Measurements from ENCODE around the gene RAB40AL.

The RAB40AL gene

GRCh38 chrX:102957751-102958150 is 20.7 kb downstream of the RAB40AL start:
- no peaks in the 10 kb centered on the region for H4K20me1 ChIP-seq (ENCODE audit: insufficient read depth, low read length)

GRCh38 chrX:102958794-102959193 is 21.7 kb downstream of the RAB40AL start:
- no peaks in the 10 kb centered on the region for H4K20me1 ChIP-seq (ENCODE audit: insufficient read depth, low read length)
- no peak overlapping the region for H3K4me3 ChIP-seq (ENCODE audit: low read length)
- H3K27ac ChIP-seq (ENCODE audit: low read length): no peak overlapping the region
- H3K36me3 ChIP-seq (replicated peaks; ENCODE audit: low read depth, low read length): no peaks in the 10 kb centered on the region
- no peak overlapping the region for H2AFZ ChIP-seq (ENCODE audit: low read depth, low read length)
- no peak overlapping the region for H3K9ac ChIP-seq (ENCODE audit: low read length)
- TF ChIP-seq CTCF (IDR thresholded peaks at IDR 0.05; ENCODE audit: low read depth, low read length) (no peak), EZH2phosphoT487 (IDR thresholded peaks at IDR 0.05; ENCODE audit: low read depth) (no peak)
- H3K4me2 ChIP-seq (ENCODE audit: low read length): no peak overlapping the region
- no peaks in the 10 kb centered on the region for H3K79me2 ChIP-seq (ENCODE audit: low read length)
- no peaks in the 10 kb centered on the region for H3K27me3 ChIP-seq (ENCODE audit: low read depth, low read length)
- no peaks in the 10 kb centered on the region for H3K9me3 ChIP-seq (ENCODE audit: insufficient read depth, low read length)
- H3K4me1 ChIP-seq (ENCODE audit: low read length): no peaks in the 10 kb centered on the region

More at GRCh38 chrX:102957751-102958150, 20.7 kb downstream of the RAB40AL start:
- TF ChIP-seq EZH2phosphoT487 (IDR thresholded peaks at IDR 0.05; ENCODE audit: low read depth): no peak
- Histone ChIP-seq H3K4me2 (ENCODE audit: low read length) (no peak overlapping the region), H3K9ac (ENCODE audit: low read length) (no peak overlapping the region), H3K79me2 (ENCODE audit: low read length) (no peaks in the 10 kb centered on the region), H3K4me1 (ENCODE audit: low read length) (no peaks in the 10 kb centered on the region), H2AFZ (ENCODE audit: low read depth, low read length) (no peak overlapping the region), H3K27ac (ENCODE audit: low read length) (no peak overlapping the region), H3K36me3 (replicated peaks; ENCODE audit: low read depth, low read length) (no peaks in the 10 kb centered on the region), H3K27me3 (ENCODE audit: low read depth, low read length) (no peaks in the 10 kb centered on the region), H3K9me3 (ENCODE audit: insufficient read depth, low read length) (no peaks in the 10 kb centered on the region), H3K4me3 (ENCODE audit: low read length) (no peak overlapping the region)

GRCh38 chrX:102959471-102959870 is 22.4 kb downstream of the RAB40AL start:
- Histone ChIP-seq H3K9me3 (ENCODE audit: insufficient read depth, low read length) (no peaks in the 10 kb centered on the region), H3K27ac (ENCODE audit: low read length) (no peak overlapping the region), H3K9ac (ENCODE audit: low read length) (no peak overlapping the region), H4K20me1 (ENCODE audit: insufficient read depth, low read length) (no peaks in the 10 kb centered on the region), H3K36me3 (replicated peaks; ENCODE audit: low read depth, low read length) (no peaks in the 10 kb centered on the region), H3K4me1 (ENCODE audit: low read length) (no peaks in the 10 kb centered on the region), H3K4me2 (ENCODE audit: low read length) (no peak overlapping the region), H3K4me3 (ENCODE audit: low read length) (no peak overlapping the region), H3K27me3 (ENCODE audit: low read depth, low read length) (no peaks in the 10 kb centered on the region), H3K79me2 (ENCODE audit: low read length) (no peaks in the 10 kb centered on the region), H2AFZ (ENCODE audit: low read depth, low read length) (no peak overlapping the region)
- no peak for TF ChIP-seq CTCF (IDR thresholded peaks at IDR 0.05; ENCODE audit: low read depth, low read length)
- no peak for TF ChIP-seq EZH2phosphoT487 (IDR thresholded peaks at IDR 0.05; ENCODE audit: low read depth)

- H3K4me2 ChIP-seq (ENCODE audit: low read length): no peak overlapping the region
- no peak for TF ChIP-seq CTCF (IDR thresholded peaks at IDR 0.05; ENCODE audit: low read depth, low read length)
- TF ChIP-seq EZH2phosphoT487 (IDR thresholded peaks at IDR 0.05; ENCODE audit: low read depth): no peak
- H3K36me3 ChIP-seq (replicated peaks; ENCODE audit: low read depth, low read length): no peaks in the 10 kb centered on the region
- H3K27me3 ChIP-seq (ENCODE audit: low read depth, low read length): no peaks in the 10 kb centered on the region
- H3K9ac ChIP-seq (ENCODE audit: low read length): no peak overlapping the region
- H3K9me3 ChIP-seq (ENCODE audit: insufficient read depth, low read length): no peaks in the 10 kb centered on the region
- H3K27ac ChIP-seq (ENCODE audit: low read length): no peak overlapping the region
- no peaks in the 10 kb centered on the region for H3K4me1 ChIP-seq (ENCODE audit: low read length)
- no peaks in the 10 kb centered on the region for H3K79me2 ChIP-seq (ENCODE audit: low read length)
- H4K20me1 ChIP-seq (ENCODE audit: insufficient read depth, low read length): no peaks in the 10 kb centered on the region
- no peak overlapping the region for H2AFZ ChIP-seq (ENCODE audit: low read depth, low read length)
- no peak overlapping the region for H3K4me3 ChIP-seq (ENCODE audit: low read length)
These were observed 26.9 kb downstream of the RAB40AL start for GRCh38 chrX:102963955-102964354.

GRCh38 chrX:102964940-102965339 is 27.9 kb downstream of the RAB40AL start:
- Histone ChIP-seq H3K9ac (ENCODE audit: low read length) (no peak overlapping the region), H3K79me2 (ENCODE audit: low read length) (no peaks in the 10 kb centered on the region), H3K27ac (ENCODE audit: low read length) (no peak overlapping the region), H3K27me3 (ENCODE audit: low read depth, low read length) (no peaks in the 10 kb centered on the region), H3K4me2 (ENCODE audit: low read length) (no peak overlapping the region), H3K4me1 (ENCODE audit: low read length) (no peaks in the 10 kb centered on the region), H2AFZ (ENCODE audit: low read depth, low read length) (no peak overlapping the region), H3K9me3 (ENCODE audit: insufficient read depth, low read length) (no peaks in the 10 kb centered on the region), H4K20me1 (ENCODE audit: insufficient read depth, low read length) (no peaks in the 10 kb centered on the region), H3K4me3 (ENCODE audit: low read length) (no peak overlapping the region), H3K36me3 (replicated peaks; ENCODE audit: low read depth, low read length) (no peaks in the 10 kb centered on the region)
- no peak for TF ChIP-seq CTCF (IDR thresholded peaks at IDR 0.05; ENCODE audit: low read depth, low read length)
- TF ChIP-seq EZH2phosphoT487 (IDR thresholded peaks at IDR 0.05; ENCODE audit: low read depth): no peak

Measured in OCI-LY3 (cell line).